Effector CD4-positive, alpha-beta T cell (primary cell): ENCODE results near the gene SHROOM4.

ENCODE experiments used
- DNase-seq: peaks from one replicate; pipeline ENCODE4 v3.0.0-alpha.2; 2020

The SHROOM4 gene

DNA sequence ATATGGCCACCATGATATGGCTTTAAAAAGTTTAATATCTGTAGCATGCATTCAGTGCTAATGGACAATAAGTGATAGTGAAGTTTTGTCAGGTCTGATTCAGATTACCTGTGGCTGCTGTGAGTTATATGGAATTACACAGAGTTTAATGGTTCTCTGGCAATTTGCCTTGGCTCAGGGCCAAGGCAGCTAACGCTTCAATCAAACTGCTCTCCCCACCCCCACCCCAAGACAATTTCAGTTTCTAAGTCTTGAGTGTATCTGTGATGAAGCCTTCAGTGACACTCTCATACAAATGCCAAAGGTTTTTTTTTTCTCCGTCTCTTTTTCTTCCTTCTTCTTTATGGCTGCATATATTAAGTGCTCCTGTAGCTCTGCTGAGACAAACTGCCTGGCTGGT is 106.6 kb downstream of the SHROOM4 start:
- DNase-seq, result no peak

DNA sequence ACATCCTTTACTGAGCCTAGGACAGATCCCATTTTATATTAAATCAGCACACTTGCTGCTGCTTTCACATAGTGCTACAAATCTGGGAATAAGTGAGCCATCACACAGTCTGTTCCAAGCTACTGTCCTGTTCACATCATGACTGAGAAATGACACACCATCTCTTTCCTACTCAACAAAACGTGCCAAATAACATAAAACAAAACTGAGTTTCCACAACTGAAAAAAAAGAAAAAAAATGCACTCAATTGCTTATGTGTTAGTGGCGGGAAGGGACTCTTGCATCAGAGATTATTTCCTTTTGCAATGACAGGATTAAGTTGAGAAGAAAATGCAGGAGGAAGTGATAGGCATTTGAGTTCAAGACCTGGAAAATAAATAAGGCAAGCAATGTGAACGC is 109.0 kb downstream of the SHROOM4 start:
- DNase-seq, result no peak

GRCh38 chrX:50704360-50704759 is 109.6 kb downstream of the SHROOM4 start:
- DNase-seq, result no peak

DNA sequence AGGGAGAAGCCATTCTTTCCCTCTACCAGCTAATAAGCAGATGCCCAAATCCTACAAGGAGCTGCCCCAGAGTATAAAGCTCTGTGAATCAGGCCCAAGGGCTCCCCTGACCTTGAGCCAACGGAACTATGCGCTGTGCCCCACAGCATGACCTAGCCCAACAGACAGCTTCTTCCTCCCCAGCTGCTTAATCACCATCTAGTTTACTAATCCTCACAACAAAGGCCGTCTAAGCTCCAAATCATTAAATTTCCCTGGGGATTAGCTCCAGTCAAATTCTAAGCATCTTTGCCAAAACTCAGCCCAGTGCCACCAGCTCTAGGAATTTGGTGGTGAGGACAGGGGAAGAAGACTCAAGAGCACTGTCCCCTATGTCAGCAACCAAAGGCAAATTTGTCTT is 113.1 kb downstream of the SHROOM4 start:
- DNase-seq, result no peak

DNA sequence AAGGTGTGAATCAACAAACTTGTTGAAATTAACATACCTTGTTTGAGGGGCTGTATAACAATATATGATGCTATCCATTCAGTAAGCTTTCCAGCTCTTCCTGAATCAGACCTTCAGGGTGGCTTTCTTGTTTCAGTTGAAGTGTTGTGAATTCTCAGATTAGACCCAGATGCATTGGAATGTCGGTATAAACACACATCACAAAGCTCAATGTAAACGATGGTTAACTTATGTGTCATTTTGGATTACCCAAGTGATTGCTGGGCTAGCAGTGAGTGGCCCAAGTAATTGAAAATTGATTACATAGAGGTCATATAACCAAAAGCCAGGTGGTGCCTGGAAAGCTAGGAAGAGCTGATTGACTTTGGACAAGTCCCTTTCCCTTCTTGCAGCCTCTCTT is 115.0 kb downstream of the SHROOM4 start:
- DNase-seq, result no peak

- no peak for DNase-seq
Observed at GRCh38 chrX:50697691-50698090, 116.3 kb downstream of the SHROOM4 start.

- DNase-seq, result no peak
Observed at GRCh38 chrX:50691820-50692219, 122.2 kb downstream of the SHROOM4 start.

DNA sequence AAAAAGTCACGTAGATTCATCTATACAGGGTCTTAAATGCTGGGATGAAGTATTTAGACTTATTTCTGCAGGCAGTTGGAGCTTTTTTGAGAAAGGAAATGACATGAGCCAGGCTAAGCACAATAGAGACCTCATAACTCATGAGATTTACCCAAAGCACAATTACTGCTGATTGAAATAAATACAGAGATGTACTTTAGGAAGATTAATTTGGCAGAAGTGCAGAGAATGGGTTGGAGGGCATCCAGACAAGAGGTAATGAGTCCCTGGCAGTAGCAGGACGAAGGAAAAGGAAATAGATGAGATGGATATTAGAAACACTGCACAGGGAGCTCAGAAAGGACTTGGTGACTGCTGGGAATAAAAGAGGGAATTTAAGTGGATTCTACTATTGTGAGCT is 129.1 kb downstream of the SHROOM4 start:
- DNase-seq, result no peak

DNA sequence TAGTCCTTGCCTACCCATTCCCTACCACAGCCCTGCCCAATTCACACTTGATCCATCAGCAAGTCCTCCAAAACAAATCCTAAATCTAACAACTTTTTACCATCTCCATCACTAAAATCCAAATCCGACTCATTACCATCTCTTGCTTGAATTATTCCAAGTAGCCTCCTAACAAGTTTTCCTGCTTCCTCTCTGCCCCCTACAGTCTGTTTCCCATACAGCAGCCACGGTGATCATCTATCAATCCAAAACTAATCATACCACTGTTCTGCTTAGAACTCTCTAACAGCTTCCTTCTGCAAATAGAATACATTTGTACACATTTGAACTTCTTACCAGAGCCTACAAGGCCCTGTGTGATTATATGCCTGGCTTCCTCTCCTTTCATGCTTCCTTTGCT is 133.0 kb downstream of the SHROOM4 start:
- no peak for DNase-seq

DNA sequence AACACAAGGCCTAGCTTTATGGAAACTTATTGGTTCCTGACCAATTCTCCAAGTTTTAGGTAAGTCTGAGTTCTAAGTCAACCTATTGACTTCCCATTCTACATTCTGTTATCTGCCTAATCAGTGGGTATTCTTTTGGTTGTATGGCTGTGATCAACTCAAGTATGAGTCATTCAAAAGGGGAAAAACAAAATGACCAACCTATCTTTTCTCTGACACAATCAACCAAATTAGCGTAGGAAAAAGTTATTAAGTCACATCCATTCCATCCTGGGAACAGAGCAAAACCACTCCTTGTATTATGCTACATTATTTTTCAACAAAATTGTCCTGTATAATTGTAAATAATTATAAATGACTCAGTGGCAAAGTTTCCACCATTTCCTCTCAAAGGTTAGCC is 136.2 kb downstream of the SHROOM4 start:
- no peak for DNase-seq

DNA sequence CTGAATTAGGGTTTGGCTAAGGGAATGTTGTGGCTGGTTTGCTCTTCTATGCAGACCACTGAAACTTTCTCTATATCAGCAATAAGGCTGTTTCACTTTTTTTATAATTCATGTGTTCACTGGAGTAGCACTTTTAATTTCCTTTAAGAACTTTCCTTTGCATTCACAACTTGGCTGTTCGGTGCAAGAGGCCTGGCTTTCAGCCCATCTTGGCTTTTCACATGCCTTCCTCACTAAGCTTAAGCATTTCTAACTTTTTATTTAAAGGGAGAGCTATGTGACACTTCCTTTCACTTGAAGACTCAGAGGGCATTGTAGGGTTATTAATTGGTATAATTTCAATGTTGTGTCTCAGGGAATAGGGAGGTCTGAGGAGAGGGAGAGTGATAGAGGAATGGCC is 142.3 kb downstream of the SHROOM4 start:
- DNase-seq, result no peak

DNA sequence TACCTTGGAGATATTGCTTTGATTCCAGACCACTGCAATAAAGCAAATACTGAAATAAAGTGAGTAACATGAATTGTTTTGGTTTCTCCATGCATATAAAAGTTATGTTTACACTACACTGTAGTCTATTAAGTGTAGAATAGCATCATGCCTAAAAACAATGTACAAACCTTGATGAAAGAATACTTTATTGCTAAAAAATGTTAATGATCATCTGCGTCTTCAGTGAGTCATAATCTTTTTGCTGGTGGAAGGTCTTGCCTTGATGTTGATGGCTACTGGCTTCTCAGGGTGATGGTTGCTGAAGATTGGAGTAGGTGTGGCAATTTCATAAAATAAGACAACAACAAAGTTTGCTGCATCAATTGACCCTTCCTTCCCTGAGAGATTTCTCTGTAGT is 145.1 kb downstream of the SHROOM4 start:
- no peak for DNase-seq

- no peak for DNase-seq
Observed at GRCh38 chrX:50648156-50648555, 165.8 kb downstream of the SHROOM4 start.

- DNase-seq, result no peak
Observed at GRCh38 chrX:50644496-50644895, 169.5 kb downstream of the SHROOM4 start.

- no peak for DNase-seq
Observed at GRCh38 chrX:50643525-50644137, 170.4 kb downstream of the SHROOM4 start.

GRCh38 chrX:50638123-50638522 is 175.9 kb downstream of the SHROOM4 start:
- DNase-seq, result no peak

DNA sequence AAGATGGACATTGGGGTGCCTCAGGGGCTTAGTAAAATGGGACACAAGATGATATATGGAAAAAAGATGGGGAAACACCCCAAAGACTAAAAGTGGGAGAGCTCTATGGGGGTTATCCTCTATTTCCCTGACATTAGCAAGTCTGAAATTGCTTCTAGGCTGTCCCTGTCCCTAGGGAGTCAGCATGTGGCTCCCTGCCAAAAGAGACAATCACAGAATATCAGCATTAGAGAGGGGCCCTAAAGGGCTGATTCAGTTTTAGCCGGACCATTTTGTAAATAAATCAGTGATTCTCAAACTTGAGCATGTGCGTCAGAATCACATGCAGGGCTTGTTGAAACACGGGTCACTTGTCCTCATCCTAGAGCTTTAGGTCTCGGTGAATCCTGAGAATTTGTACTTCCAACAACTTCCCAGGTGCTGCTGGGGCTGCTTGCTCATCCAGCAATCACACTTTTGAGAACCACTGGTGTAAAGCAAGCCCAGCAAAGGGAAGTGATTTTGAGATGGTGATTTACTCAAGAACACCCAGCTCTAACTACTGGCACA is 178.1 kb downstream of the SHROOM4 start:
- no peak for DNase-seq

GRCh38 chrX:50635162-50635561 is 178.8 kb downstream of the SHROOM4 start:
- DNase-seq, result no peak

DNA sequence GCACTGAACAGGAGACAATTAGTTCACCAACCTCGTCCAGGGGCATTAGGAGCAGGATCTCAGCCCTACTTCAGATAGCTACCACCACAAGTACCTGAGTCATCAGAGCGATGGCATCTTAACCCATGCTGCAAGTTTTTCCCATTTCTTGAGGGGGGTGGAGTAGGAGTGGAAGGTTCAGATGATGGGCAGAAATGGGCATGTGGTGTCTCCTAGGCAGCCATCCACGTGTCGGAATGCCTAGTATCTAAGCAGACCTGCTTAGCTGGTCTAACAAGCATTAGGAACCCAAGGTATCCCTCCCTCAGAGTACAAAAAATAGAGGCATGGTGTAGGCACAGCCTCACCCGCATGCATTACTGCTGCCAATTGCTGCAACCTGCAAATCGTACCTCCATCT is 184.2 kb downstream of the SHROOM4 start:
- DNase-seq, result no peak

- DNase-seq, result no peak
Observed at GRCh38 chrX:50627696-50628095, 186.3 kb downstream of the SHROOM4 start.

- no peak for DNase-seq
Observed at GRCh38 chrX:50626432-50626831, 187.6 kb downstream of the SHROOM4 start.

- no peak for DNase-seq
Observed at GRCh38 chrX:50622751-50623150, 191.2 kb downstream of the SHROOM4 start.

- no peak for DNase-seq
Observed at GRCh38 chrX:50618788-50619558, 195.0 kb downstream of the SHROOM4 start.

- no peak for DNase-seq
Observed at GRCh38 chrX:50617183-50617582, 196.8 kb downstream of the SHROOM4 start.
